ENCODE measurements around the gene CHURC1.

CHURC1 gene

DNA sequence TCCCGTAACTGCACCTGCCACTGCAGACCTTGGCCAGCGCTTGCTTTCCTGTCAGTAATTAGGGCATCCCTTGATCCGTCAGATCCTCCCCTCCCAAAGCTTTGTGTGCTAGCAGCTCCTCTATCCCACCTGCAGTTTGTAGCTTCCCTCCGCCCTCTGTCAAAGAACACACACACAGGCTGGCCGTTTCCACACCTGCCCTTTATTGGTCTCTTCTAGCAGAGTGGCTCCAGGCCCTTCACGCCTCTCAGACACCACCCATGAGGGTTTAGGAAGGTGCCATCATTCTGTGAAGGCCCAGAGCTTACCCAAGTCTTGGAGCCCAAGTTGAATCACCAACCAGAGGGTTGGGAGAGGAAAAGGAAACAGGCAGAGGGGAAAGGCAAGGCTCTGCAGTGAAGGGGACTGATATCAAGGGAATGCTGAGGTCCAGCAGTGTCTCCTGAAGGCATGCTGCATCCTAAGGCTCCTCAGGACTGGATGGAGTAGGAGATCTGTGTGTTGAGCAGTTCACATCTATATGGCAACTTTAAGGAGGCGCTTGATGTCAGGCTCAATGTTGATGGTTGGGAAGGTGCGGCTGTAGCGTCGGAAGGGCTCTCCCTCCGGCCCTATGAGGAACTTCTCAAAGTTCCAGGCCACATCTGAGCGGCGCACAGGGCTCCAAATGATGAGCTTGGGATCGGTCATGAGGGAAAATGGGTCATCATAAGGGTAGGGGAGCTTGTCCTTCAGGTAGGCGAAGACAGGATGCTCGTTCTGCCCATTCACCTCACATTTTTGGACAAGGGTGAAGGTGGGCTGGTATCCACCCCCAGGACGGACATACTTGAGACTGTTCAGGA lies 24.9 kb downstream of the CHURC1 start:
- Histone ChIP-seq H3F3A (ENCODE audit: control insufficient read depth, insufficient read depth) (no peaks in the 10 kb centered on the region), H3K4me1 (ENCODE audit: control insufficient read depth, low read length) (no peaks in the 10 kb centered on the region), H3K4me2 (ENCODE audit: low read length) (no peak overlapping the region), H3K36me3 (ENCODE audit: control insufficient read depth, low read length) (peaks cover 20% of the 10 kb centered on the region), H3K9me2 (replicated peaks; ENCODE audit: control insufficient read depth, low read length) (no peaks in the 10 kb centered on the region), H3K79me2 (ENCODE audit: control insufficient read depth, low read length) (no peaks in the 10 kb centered on the region), H3K4me3 (ENCODE audit: low read length) (no peak overlapping the region), H3K9me3 (ENCODE audit: control insufficient read depth, insufficient read depth, low read length) (no peaks in the 10 kb centered on the region), H4K20me1 (ENCODE audit: control insufficient read depth, insufficient read depth, low read depth, low read length) (0 out of 2 replicates have a peak, but pooled peaks cover 3% of the 10 kb centered on the region), H3K27ac (ENCODE audit: low read depth, low read length) (no peak overlapping the region), H3K27me3 (ENCODE audit: control insufficient read depth, low read length) (no peaks in the 10 kb centered on the region)
- TF ChIP-seq EZH2phosphoT487 (IDR thresholded peaks at IDR 0.05; ENCODE audit: borderline replicate concordance, low read length), result no peak
- TF ChIP-seq, protein P1, sequence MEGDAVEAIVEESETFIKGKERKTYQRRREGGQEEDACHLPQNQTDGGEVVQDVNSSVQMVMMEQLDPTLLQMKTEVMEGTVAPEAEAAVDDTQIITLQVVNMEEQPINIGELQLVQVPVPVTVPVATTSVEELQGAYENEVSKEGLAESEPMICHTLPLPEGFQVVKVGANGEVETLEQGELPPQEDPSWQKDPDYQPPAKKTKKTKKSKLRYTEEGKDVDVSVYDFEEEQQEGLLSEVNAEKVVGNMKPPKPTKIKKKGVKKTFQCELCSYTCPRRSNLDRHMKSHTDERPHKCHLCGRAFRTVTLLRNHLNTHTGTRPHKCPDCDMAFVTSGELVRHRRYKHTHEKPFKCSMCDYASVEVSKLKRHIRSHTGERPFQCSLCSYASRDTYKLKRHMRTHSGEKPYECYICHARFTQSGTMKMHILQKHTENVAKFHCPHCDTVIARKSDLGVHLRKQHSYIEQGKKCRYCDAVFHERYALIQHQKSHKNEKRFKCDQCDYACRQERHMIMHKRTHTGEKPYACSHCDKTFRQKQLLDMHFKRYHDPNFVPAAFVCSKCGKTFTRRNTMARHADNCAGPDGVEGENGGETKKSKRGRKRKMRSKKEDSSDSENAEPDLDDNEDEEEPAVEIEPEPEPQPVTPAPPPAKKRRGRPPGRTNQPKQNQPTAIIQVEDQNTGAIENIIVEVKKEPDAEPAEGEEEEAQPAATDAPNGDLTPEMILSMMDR (IDR thresholded peaks at IDR 0.05; ENCODE audit: low read depth, low read length, poor library complexity, severe bottlenecking), result no peak

DNA sequence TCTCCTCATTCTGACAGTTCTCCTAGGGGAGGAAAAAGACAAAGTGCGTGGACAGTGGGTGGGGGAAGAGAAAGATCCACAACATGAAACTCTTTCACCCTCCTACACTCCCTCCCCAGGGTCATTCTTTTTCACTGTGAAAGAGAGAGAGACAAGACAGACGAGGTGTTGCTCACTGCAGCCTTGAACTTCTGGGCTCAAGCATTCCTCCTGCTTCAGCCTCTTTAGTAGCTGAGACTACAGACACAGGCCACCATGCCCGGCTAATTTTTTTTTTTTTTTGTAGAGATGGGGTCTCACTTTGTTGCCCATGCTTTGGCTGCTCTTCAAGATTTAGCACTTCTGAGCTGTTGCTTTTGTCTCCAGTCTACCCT lies 25.5 kb downstream of the CHURC1 start:
- no peaks in the 10 kb centered on the region for H3F3A ChIP-seq (ENCODE audit: control insufficient read depth, insufficient read depth)
- H3K27ac ChIP-seq (ENCODE audit: low read depth, low read length), result no peak overlapping the region
- TF ChIP-seq EZH2phosphoT487 (IDR thresholded peaks at IDR 0.05; ENCODE audit: borderline replicate concordance, low read length), result no peak
- TF ChIP-seq, protein P1 (IDR thresholded peaks at IDR 0.05; ENCODE audit: low read depth, low read length, poor library complexity, severe bottlenecking), result no peak
- no peak overlapping the region for H3K4me3 ChIP-seq (ENCODE audit: low read length)
- no peaks in the 10 kb centered on the region for H3K79me2 ChIP-seq (ENCODE audit: control insufficient read depth, low read length)
- H3K36me3 ChIP-seq (ENCODE audit: control insufficient read depth, low read length), result peaks cover 14% of the 10 kb centered on the region
- 0 out of 2 replicates have a peak, but pooled peaks cover 3% of the 10 kb centered on the region for H4K20me1 ChIP-seq (ENCODE audit: control insufficient read depth, insufficient read depth, low read depth, low read length)
- H3K4me1 ChIP-seq (ENCODE audit: control insufficient read depth, low read length), result no peaks in the 10 kb centered on the region
- H3K27me3 ChIP-seq (ENCODE audit: control insufficient read depth, low read length), result no peaks in the 10 kb centered on the region
- no peak overlapping the region for H3K4me2 ChIP-seq (ENCODE audit: low read length)
- no peaks in the 10 kb centered on the region for H3K9me2 ChIP-seq (replicated peaks; ENCODE audit: control insufficient read depth, low read length)
- no peaks in the 10 kb centered on the region for H3K9me3 ChIP-seq (ENCODE audit: control insufficient read depth, insufficient read depth, low read length)

GRCh38 chr14:64940336-64940910 lies 26.2 kb downstream of the CHURC1 start:
- Histone ChIP-seq H3K9me3 (ENCODE audit: control insufficient read depth, insufficient read depth, low read length) (no peaks in the 10 kb centered on the region), H3K4me3 (ENCODE audit: low read length) (no peak overlapping the region), H3K79me2 (ENCODE audit: control insufficient read depth, low read length) (no peaks in the 10 kb centered on the region), H3F3A (ENCODE audit: control insufficient read depth, insufficient read depth) (no peaks in the 10 kb centered on the region), H3K9me2 (replicated peaks; ENCODE audit: control insufficient read depth, low read length) (no peaks in the 10 kb centered on the region), H3K4me2 (ENCODE audit: low read length) (no peak overlapping the region), H3K27ac (ENCODE audit: low read depth, low read length) (no peak overlapping the region), H4K20me1 (ENCODE audit: control insufficient read depth, insufficient read depth, low read depth, low read length) (0 out of 2 replicates have a peak, but pooled peaks cover 3% of the 10 kb centered on the region), H3K4me1 (ENCODE audit: control insufficient read depth, low read length) (no peaks in the 10 kb centered on the region), H3K36me3 (ENCODE audit: control insufficient read depth, low read length) (peaks cover 12% of the 10 kb centered on the region), H3K27me3 (ENCODE audit: control insufficient read depth, low read length) (no peaks in the 10 kb centered on the region)
- TF ChIP-seq EZH2phosphoT487 (IDR thresholded peaks at IDR 0.05; ENCODE audit: borderline replicate concordance, low read length), result no peak
- TF ChIP-seq, protein P1 (IDR thresholded peaks at IDR 0.05; ENCODE audit: low read depth, low read length, poor library complexity, severe bottlenecking), result no peak

All from DOHH2 (cell line).